EL (cell line): ENCODE data around the gene ALPK3.
A peak's percentile ranks its signal among the peaks of the same experiment; 100 is the strongest.

ENCODE experiments used
- DNase-seq: peaks from one replicate; pipeline ENCODE4 v3.0.0-alpha.2; 2016

ALPK3 gene

DNA sequence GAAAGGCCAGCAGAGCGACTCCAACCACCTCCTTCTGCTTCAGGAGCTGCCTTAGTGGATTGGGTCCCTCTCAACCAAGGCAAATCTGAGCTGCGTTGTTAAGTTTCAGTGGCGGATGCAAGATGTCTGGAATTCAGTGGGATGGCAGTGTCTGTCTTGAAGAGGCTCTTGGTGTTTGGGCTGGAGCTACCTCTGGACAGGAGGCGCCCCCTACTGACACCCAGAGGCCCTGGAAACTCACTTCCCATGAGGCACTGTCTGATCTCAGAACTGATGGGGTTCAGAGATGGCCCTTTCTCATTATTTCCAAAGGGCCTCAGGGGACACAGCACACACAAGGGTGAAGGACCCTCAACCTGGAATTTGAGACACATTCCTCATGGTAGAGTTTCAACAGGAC lies 61.3 kb downstream of the ALPK3 start:
- peak; percentile 57 for DNase-seq

DNA sequence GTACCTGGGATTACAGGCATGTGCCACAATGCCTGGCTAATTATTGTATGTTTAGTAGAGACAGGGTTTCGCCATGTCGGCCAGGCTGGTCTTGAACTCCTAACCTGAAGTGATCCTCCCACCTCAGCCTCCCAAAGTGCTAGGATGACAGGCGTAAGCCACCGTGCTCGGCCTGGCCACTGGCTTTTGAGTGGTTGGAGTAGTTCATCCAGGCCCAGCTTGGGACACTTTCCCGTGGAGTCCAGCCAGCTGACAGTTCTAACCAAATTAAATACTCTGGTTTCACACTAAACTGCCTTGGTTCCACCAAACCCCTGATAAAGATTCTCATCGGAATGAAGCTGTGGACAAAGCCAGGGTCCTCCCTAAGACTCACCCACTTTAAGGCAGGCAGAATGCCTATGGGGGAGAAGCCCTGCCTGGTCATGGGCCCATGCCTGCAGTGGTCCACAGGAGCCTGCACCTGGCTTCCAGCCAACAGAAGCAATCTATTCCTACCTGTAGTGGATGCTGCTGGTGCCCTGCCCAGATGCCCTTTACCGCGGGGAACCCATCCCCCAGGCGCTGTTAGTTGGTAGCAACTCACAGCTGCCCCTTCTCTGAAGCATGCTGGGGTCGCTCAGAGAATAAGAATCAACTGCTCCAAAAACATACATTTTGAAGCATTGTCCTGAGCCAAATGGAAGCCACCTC lies 62.1 kb downstream of the ALPK3 start:
- no peak for DNase-seq

- DNase-seq = no peak
Measured at GRCh38 chr15:84880007-84880406, 62.9 kb downstream of the ALPK3 start.

DNA sequence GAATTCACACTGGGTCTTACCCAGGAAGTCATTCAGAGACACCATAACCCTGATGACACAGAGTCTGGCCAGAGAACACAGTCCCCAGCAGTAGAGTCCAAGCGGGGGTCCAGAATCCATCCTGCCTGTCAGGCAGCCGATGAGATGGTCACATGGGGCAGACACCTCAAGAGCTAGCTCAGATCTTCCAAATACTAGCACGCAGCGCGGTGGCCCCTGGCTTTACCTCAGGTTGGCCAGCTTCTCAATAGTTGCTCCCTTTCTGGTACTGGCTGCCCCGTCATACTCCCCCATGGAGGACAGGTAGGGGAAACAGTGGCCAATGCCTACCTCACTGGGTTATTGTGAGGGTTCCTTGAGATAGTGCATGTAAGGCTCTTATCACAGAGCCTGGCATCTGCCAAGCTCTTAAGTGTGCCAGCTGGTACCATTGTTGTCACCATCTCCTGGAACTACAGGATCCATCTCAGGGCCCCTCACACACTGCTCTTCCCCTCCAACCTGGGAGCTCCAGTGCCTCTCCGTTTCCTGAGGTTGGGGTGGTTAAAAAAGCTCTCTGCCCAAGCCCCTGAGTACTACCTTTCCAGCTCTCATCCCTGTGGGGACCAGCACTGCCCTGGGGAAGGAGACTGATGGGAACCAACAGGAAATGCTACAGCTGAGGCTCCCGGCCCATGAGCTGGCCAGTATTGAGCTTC lies 63.8 kb downstream of the ALPK3 start:
- no peak for DNase-seq

GRCh38 chr15:84881520-84881830 lies 64.3 kb downstream of the ALPK3 start:
- DNase-seq = no peak

DNA sequence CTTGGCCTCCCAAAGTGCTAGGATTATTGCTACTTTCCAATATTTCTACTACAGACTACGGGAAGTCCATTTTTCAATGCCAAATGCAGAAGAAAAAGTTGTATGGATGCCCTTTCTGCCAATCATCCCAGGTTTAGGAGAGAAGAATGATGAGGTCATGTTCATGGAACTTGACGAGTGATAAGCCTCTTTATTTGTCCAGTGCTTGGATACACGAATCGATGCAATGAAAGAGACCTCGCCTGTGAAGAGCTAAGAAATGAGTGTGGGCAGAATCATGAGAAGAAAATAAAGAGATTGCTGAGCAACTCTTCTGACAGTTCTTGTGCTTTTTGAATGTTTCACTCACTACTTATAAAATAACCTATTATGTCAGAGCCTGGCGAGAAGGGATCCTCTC lies 66.3 kb downstream of the ALPK3 start:
- DNase-seq = no peak

DNA sequence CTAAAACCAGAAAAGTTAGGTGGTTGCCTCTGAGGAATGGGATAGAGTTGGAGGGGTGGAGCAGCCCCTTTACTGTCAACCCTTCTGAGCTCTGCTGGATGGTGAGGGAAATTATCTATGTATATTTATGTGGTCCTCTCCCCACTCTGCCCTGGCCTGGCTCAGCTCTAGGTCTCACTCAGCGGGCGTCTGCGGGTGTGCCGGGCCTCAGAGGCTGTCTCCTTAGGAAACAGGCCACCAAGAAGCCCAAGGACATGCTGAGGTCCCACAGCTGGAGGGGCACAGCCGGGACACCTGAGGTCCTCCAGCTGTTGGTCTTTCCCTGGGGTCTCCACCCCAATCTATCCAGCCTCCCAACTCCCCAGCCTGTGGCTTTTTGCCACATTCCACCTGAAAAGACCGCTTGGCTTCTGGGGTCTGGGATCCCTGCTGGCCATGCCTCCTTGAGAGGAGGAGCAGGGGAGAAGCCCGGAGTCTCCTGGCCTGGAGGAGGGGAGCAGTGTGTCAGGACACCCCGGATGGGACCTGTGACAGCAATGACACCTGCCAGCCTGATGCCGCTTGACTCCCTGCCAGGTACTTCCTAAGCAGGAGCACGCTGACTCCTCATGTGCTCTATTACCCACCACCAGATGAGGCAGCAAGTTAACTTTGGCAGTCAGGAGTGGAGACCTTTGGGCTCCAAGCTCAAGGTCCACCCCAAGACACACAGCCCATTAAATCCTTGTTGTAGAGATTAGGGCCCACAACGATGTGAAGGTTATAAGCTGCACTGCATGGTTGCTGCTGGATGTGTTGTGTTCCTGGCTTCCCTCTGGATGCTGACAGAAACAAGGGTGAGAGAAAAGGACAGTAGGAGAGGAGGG lies 67.0 kb downstream of the ALPK3 start, which contains the start of gene SLC28A1:
SLC28A1 (plus strand) TSS at position 747 of the 866 bp plus-strand sequence. CDS start 3,099 bp downstream, outside the sequence.
- no peak for DNase-seq

DNA sequence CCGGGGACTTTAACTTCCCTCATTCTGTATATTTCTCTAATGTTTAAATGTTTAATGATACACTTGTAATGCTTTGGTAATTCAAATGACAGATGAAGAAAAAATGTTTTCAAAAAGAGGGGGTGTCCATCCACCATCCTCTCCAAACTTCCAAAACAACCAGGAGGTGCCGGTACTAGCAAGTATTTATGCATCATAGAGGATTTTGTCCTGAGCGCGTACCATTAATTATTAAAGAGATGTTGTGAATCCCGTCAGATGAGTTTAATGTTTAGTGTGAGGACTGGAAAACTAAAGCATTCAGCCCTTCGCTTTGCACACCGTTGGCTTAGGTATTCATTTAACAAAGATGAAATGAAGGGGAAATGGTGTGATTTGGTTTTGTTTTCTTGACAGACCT lies 68.6 kb downstream of the ALPK3 start:
- DNase-seq = no peak

- no peak for DNase-seq
Measured at GRCh38 chr15:84886211-84886983, 69.2 kb downstream of the ALPK3 start.

GRCh38 chr15:84886984-84887299 lies 69.8 kb downstream of the ALPK3 start:
- no peak for DNase-seq

GRCh38 chr15:84887938-84888337 lies 70.8 kb downstream of the ALPK3 start:
- no peak for DNase-seq

- no peak for DNase-seq
Measured at GRCh38 chr15:84888639-84889038, 71.5 kb downstream of the ALPK3 start.

- DNase-seq = no peak
Measured at GRCh38 chr15:84889313-84889990, 72.3 kb downstream of the ALPK3 start.

DNA sequence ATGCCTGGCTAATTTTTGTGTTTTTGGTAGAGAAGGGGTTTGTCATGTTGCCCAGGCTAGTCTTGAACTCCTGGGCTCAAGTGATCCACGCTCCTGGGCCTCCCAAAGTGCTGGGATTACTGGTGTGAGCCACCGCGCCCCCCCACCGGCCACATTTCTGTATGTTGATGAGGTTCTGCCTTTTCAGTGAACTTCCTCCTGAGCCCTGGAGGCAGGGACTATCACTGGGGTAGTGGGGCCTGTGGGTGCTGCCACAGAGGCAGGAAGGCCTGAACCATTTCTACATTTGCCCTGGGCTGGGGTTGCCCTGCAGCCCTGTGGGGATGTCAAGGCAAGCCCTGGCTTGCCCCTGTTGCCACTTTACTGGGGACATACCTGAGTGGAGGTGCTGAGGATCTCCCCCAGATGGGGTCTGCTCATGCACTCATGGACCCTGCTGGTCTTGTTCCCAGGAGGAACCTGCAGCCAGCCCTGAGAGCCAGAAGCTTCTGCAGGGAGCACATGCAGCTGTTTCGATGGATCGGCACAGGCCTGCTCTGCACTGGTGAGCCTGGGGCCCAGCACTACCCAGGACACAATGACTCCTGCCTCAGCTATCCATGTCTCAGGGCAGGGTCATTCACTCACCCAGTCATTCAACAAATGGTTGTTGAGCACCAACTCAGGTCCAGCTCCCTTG lies 73.0 kb downstream of the ALPK3 start:
- DNase-seq = no peak

GRCh38 chr15:84890670-84891162 lies 73.6 kb downstream of the ALPK3 start:
- DNase-seq = no peak

- no peak for DNase-seq
Measured at GRCh38 chr15:84891339-84891738, 74.2 kb downstream of the ALPK3 start.

- no peak for DNase-seq
Measured at GRCh38 chr15:84892786-84893307, 75.7 kb downstream of the ALPK3 start.

- DNase-seq = no peak
Measured at GRCh38 chr15:84893607-84894006, 76.5 kb downstream of the ALPK3 start.

DNA sequence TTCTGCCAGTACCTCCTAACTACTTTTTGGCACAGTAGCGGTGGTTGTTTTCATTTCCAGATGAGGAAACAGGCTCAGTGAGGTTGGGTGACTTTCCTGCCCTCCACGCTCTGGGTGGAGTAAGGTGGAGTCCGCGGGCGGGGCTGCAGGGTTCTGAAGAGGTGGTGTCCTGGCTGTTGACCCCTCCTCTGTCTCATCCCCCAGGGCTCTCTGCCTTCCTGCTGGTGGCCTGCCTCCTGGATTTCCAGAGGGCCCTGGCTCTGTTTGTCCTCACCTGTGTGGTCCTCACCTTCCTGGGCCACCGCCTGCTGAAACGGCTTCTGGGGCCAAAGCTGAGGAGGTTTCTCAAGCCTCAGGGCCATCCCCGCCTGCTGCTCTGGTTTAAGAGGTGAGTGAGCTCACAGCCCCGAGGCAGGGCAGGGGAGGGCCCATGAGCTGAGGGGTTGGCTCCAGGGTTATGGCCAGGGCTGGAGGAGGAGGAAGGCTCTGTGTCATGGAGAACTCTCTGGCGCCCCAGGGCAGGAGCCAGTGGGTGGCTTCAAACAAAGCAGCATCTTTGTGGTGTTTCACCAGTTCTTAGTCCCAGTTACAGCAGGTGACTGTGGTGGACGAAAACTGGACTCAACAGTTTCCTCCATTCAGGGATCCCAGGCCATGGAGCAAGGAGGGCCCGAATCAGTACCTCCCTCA lies 77.7 kb downstream of the ALPK3 start:
- peak; percentile 18 for DNase-seq

DNA sequence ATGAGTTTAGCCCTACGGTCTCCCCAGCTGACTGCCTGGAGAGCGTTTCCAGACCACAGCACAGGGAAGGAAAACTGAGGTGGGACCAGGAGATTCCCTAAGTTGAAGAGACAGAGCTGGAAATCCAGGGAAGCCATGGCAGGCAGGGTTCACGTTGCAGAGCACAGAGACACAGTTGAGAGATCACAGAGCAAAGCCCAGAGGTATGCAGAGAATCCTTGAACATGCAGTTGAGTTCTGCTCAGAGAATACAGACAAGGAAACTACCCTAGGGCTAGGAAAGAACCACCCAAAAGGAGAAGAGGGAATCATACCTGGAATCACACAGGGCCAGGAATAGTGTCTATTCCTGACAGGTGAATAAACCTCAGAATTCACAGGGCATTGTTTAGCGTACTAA lies 81.6 kb downstream of the ALPK3 start:
- no peak for DNase-seq

DNA sequence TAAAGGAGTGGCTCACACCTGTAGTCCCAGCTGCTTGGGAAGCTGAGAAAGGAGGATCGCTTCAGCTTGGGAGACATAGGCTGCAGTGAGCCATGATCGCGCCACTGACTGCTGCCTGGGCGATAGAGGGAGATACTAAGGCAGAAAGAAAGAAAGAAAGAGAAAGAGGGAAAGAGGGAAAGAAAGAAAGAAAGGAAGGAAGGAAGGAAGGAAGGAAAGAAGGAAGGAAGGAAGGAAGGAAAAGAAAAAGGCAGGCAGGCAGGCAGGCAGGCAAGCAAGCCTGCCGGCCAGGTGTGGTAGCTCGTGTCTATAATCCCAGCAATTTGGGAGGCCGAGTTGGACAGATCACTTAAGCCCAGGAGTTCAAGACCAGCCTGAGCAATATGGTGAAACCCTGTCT lies 82.6 kb downstream of the ALPK3 start:
- DNase-seq = no peak
